K562 (cell line): Measurements from ENCODE around the gene FBXO28. TPM values are rescaled to one million over a fixed set of nuclear protein-coding genes. Genes with fewer than 3 reads are reported as not detected.
A peak's percentile ranks its signal among the peaks of the same experiment; 100 is the strongest.

ENCODE experiments used
- DPF2 ChIP-seq: fragments of 450-650 bp; IDR thresholded peaks from 2 replicates; pipeline ENCODE4 v1.6.1; 2016
- HOMEZ ChIP-seq: fragments of 250-450 bp; sonication (Bioruptor Pico); IDR thresholded peaks from 2 replicates; pipeline ENCODE4 v1.4.0; 2020; ENCODE audit warnings: mild to moderate bottlenecking, moderate library complexity
- NFE2L1 ChIP-seq: fragments of 450-650 bp; IDR thresholded peaks from 2 replicates; pipeline ENCODE4 v1.6.1; 2016; ENCODE audit warnings: missing genetic modification characterization, low read depth, mild to moderate bottlenecking, missing compliant biosample characterization, moderate library complexity, borderline replicate concordance
- PCBP2 ChIP-seq: fragments of 200-400 bp; formaldehyde crosslinking; IDR thresholded peaks from 2 replicates; pipeline ENCODE4 v1.6.1; 2018; ENCODE audit warnings: low read length, low read depth, mild to moderate bottlenecking, moderate library complexity; ENCODE audit not compliant: poor library complexity, severe bottlenecking
- SMAD1 ChIP-seq: fragments of 150-350 bp; IDR thresholded peaks from 2 replicates; pipeline ENCODE4 v1.6.1; 2014; ENCODE audit warnings: low read length, low read depth; ENCODE audit not compliant: partially characterized antibody
- SMC3 ChIP-seq: conservative IDR thresholded peaks from 2 replicates; pipeline ENCODE4 v1.6.1; 2011; ENCODE audit warnings: low read depth, low read length, improper control_type of control experiment; ENCODE audit not compliant: insufficient read depth
- THAP12 ChIP-seq: fragments of 250-450 bp; sonication (Bioruptor Pico); IDR thresholded peaks from 2 replicates; pipeline ENCODE4 v1.9.0; 2021; ENCODE audit warnings: mild to moderate bottlenecking, inconsistent platforms
- ZBTB1 ChIP-seq: sonication (generic); formaldehyde crosslinking; IDR thresholded peaks from 2 replicates; pipeline ENCODE4 v1.8.1; 2023; ENCODE audit warnings: missing genetic modification reagents, low read depth, mild to moderate bottlenecking, borderline replicate concordance
- ZBTB7A ChIP-seq: IDR thresholded peaks from 2 replicates; pipeline ENCODE4 v1.6.1; 2011; ENCODE audit warnings: low read depth, mild to moderate bottlenecking, low read length, moderate library complexity, borderline replicate concordance; ENCODE audit not compliant: control insufficient read depth
- ZNF197 ChIP-seq: fragments of 200-800 bp; sonication (Bioruptor generic); IDR thresholded peaks from 2 replicates; pipeline ENCODE4 v1.6.1; 2016; ENCODE audit warnings: low read depth, missing genetic modification characterization, missing compliant biosample characterization
- ZNF24 ChIP-seq: fragments of 450-650 bp; IDR thresholded peaks from 2 replicates; pipeline ENCODE4 v1.6.1; 2016
- ZNF277 ChIP-seq: fragments of 250-450 bp; sonication (Bioruptor Pico); IDR thresholded peaks from 2 replicates; pipeline ENCODE4 v1.8.0; 2022; ENCODE audit warnings: inconsistent platforms, mild to moderate bottlenecking, moderate library complexity, borderline replicate concordance
- ZNF407 ChIP-seq: fragments of 450-650 bp; IDR thresholded peaks from 2 replicates; pipeline ENCODE4 v1.6.1; 2016; ENCODE audit warnings: low read depth
- ZNF707 ChIP-seq: fragments of 250-450 bp; sonication (Bioruptor Pico); conservative IDR thresholded peaks from 2 replicates; pipeline ENCODE4 v1.8.0; 2022; ENCODE audit warnings: inconsistent platforms, mild to moderate bottlenecking, moderate library complexity
- polyA plus RNA-seq, 8 experiments: library from polyadenylated mRNA; depleted of rRNA in 4 of 8; stranded (reverse) in 5 of 8; unstranded in 3 of 8; fragments of >200 nt; fragmentation: Nextera tagmentation in 2 of 8; fragmentation: Illumina TruSeq in 1 of 8; extraction: Ambion mirVana in 2 of 8; extraction: Trizol in 1 of 8; gene quantifications; 2 replicates each; pipeline versions ENCODE4 v1.2.1 to v1.2.3, GENCODE V29; 2011 to 2014; ENCODE audit warnings: inconsistent platforms in 1 of 8, missing spikeins in 1 of 8
- total RNA-seq, 7 experiments: library from RNA; depleted of rRNA in 6 of 7; stranded (reverse); fragments of >200 nt in 6 of 7; fragmentation: Illumina TruSeq in 2 of 7; extraction: Trizol in 2 of 7; gene quantifications; 2 replicates each; pipeline versions ENCODE4 v1.2.1 to v1.2.3, GENCODE V29; 2011 to 2021; ENCODE audit warnings: low replicate concordance in 1 of 7

Gene FBXO28
- total and polyA plus RNA-seq, 9 of the 15 experiments (the other 6 are each of a cell fraction or from before 2014, with no cell fraction given), result 4.1 to 34.8 (median 25.3) TPM

- TF ChIP-seq ZNF407 (no peak), ZBTB7A (no peak), NFE2L1 (tag) (no peak), THAP12 (no peak), ZNF24 (no peak), PCBP2 (no peak), ZNF707 (CRISPR knock-in tag) (no peak), SMC3 (peak; percentile 46; the same call in 1 of the 2 replicates), DPF2 (0 out of 2 replicates have a peak, but pooled peaks have one; percentile 17), ZNF197 (CRISPR knock-in tag) (no peak), SMAD1 (no peak), ZBTB1 (CRISPR knock-in tag) (no peak), ZNF277 (no peak), HOMEZ (CRISPR knock-in tag) (no peak)
Observed at GRCh38 chr1:224116131-224116530, 2.2 kb downstream of the FBXO28 start (continued).
